HFF-Myc (cell line): ENCODE measurements around the gene GFRAL.

Experiments
- DNase-seq: peaks from one replicate; pipeline ENCODE4 v3.0.0-alpha.2; 2011; ENCODE audit warnings: low read depth; ENCODE audit errors: extremely low read depth
- H3K4me3 ChIP-seq: replicated peaks from 2 replicates; pipeline ENCODE4 v1.5.1; 2011; ENCODE audit warnings: low read depth, mild to moderate bottlenecking, control low read depth, low read length
- CTCF ChIP-seq: IDR thresholded peaks from 2 replicates; pipeline ENCODE4 v1.5.1; 2012; ENCODE audit warnings: mild to moderate bottlenecking, low read depth, low read length, control low read depth; ENCODE audit errors: missing control alignments

The GFRAL gene

GRCh38 chr6:55445648-55446204 is 118.5 kb downstream of the GFRAL start:
- TF ChIP-seq CTCF, result peak; percentile 35
- DNase-seq, result no peak

GRCh38 chr6:55447891-55448290 is 120.6 kb downstream of the GFRAL start:
- no peak overlapping the region for H3K4me3 ChIP-seq
- no peak for DNase-seq
- no peak for TF ChIP-seq CTCF

More at GRCh38 chr6:55445648-55446204, 118.5 kb downstream of the GFRAL start:
- H3K4me3 ChIP-seq, result no peak overlapping the region

- no peak for DNase-seq
- H3K4me3 ChIP-seq, result no peak overlapping the region
- no peak for TF ChIP-seq CTCF
Observed at GRCh38 chr6:55448451-55448850, 121.2 kb downstream of the GFRAL start.

GRCh38 chr6:55449225-55449624 is 122.0 kb downstream of the GFRAL start:
- TF ChIP-seq CTCF, result no peak
- H3K4me3 ChIP-seq, result no peak overlapping the region
- DNase-seq, result no peak

GRCh38 chr6:55450005-55450404 is 122.7 kb downstream of the GFRAL start:
- DNase-seq, result no peak
- no peak overlapping the region for H3K4me3 ChIP-seq
- no peak for TF ChIP-seq CTCF
